Occipital lobe (tissue), 2 donors: ENCODE data around the gene PRKAR2B. TPM values are rescaled to one million over a fixed set of nuclear protein-coding genes. Genes with fewer than 3 reads are reported as not detected.
"Not testable (repeated sequence)": the region's sequence is repeated elsewhere in the genome, so short reads cannot be mapped to it uniquely, and the experiment has no call there.

Experiments
- DNase-seq: peaks from one replicate; lab custom pipeline; 2025; lab: John Stamatoyannopoulos, UW
- total RNA-seq: library from RNA; depleted of rRNA; stranded (reverse); fragments of >200 nt; gene quantifications from one replicate; pipeline ENCODE4 v1.2.3, GENCODE V29; 2014

The PRKAR2B gene
- total RNA-seq, 1 donor from 2014 or later = 227 TPM

GRCh38 chr7:107076781-107077698 lies 32.5 kb downstream of the PRKAR2B start:
- DNase-seq = no peak

GRCh38 chr7:107077699-107078516 lies 33.4 kb downstream of the PRKAR2B start:
- DNase-seq = no peak

- no peak for DNase-seq
These were observed 34.0 kb downstream of the PRKAR2B start for GRCh38 chr7:107078517-107078966.

- DNase-seq = no peak
These were observed 34.9 kb downstream of the PRKAR2B start for GRCh38 chr7:107079212-107079940.

- DNase-seq = no peak
These were observed 35.6 kb downstream of the PRKAR2B start for GRCh38 chr7:107080099-107080505.

GRCh38 chr7:107080533-107080932 lies 36.0 kb downstream of the PRKAR2B start:
- no peak for DNase-seq

GRCh38 chr7:107085180-107085579 lies 40.7 kb downstream of the PRKAR2B start:
- DNase-seq = no peak

GRCh38 chr7:107089627-107090026 lies 45.1 kb downstream of the PRKAR2B start:
- DNase-seq = no peak

- DNase-seq = no peak
These were observed 46.0 kb downstream of the PRKAR2B start for GRCh38 chr7:107090457-107090856.

GRCh38 chr7:107091306-107091705 lies 46.8 kb downstream of the PRKAR2B start:
- no peak for DNase-seq

- not testable (repeated sequence) for DNase-seq
These were observed 49.2 kb downstream of the PRKAR2B start for GRCh38 chr7:107093671-107094070.

GRCh38 chr7:107099154-107099553 lies 54.6 kb downstream of the PRKAR2B start:
- DNase-seq = not testable (repeated sequence)

- no peak for DNase-seq
These were observed 56.3 kb downstream of the PRKAR2B start for GRCh38 chr7:107100824-107101223.

- DNase-seq = no peak
These were observed 58.9 kb downstream of the PRKAR2B start for GRCh38 chr7:107103369-107103768.

- no peak for DNase-seq
These were observed 60.3 kb downstream of the PRKAR2B start for GRCh38 chr7:107104801-107105200.

- no peak for DNase-seq
These were observed 61.2 kb downstream of the PRKAR2B start for GRCh38 chr7:107105591-107106245.

GRCh38 chr7:107108793-107109371 lies 64.4 kb downstream of the PRKAR2B start:
- DNase-seq = no peak

- no peak for DNase-seq
These were observed 65.5 kb downstream of the PRKAR2B start for GRCh38 chr7:107109955-107110354.

GRCh38 chr7:107111196-107111595 lies 66.7 kb downstream of the PRKAR2B start:
- DNase-seq = no peak

- no peak for DNase-seq
These were observed 69.4 kb downstream of the PRKAR2B start for GRCh38 chr7:107113866-107114265.

- DNase-seq = no peak
These were observed 70.6 kb downstream of the PRKAR2B start for GRCh38 chr7:107115114-107115513.
